C4-2B (cell line): ENCODE data around the gene PRKAG2.
"Not testable (repeated sequence)": the region's sequence is repeated elsewhere in the genome, so short reads cannot be mapped to it uniquely, and the experiment has no call there.

Experiments used
- H3K27ac ChIP-seq: fragments of 450-650 bp; 2 replicates; pipeline ENCODE4 v1.5.1; 2017
- ZFX ChIP-seq: fragments of 450-650 bp; IDR thresholded peaks from 2 replicates; pipeline ENCODE4 v1.6.1; 2017
- TF ChIP-seq, protein P1 (sequence below): fragments of 450-650 bp; conservative IDR thresholded peaks from 2 replicates; pipeline ENCODE4 v1.5.1; 2017; ENCODE audit warnings: mild to moderate bottlenecking

The PRKAG2 gene

GRCh38 chr7:151588982-151589381 lies 287.9 kb downstream of the PRKAG2 start:
- no peak for TF ChIP-seq ZFX
- TF ChIP-seq, protein P1, sequence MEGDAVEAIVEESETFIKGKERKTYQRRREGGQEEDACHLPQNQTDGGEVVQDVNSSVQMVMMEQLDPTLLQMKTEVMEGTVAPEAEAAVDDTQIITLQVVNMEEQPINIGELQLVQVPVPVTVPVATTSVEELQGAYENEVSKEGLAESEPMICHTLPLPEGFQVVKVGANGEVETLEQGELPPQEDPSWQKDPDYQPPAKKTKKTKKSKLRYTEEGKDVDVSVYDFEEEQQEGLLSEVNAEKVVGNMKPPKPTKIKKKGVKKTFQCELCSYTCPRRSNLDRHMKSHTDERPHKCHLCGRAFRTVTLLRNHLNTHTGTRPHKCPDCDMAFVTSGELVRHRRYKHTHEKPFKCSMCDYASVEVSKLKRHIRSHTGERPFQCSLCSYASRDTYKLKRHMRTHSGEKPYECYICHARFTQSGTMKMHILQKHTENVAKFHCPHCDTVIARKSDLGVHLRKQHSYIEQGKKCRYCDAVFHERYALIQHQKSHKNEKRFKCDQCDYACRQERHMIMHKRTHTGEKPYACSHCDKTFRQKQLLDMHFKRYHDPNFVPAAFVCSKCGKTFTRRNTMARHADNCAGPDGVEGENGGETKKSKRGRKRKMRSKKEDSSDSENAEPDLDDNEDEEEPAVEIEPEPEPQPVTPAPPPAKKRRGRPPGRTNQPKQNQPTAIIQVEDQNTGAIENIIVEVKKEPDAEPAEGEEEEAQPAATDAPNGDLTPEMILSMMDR, result no peak
- H3K27ac ChIP-seq, result no peak overlapping the region

DNA sequence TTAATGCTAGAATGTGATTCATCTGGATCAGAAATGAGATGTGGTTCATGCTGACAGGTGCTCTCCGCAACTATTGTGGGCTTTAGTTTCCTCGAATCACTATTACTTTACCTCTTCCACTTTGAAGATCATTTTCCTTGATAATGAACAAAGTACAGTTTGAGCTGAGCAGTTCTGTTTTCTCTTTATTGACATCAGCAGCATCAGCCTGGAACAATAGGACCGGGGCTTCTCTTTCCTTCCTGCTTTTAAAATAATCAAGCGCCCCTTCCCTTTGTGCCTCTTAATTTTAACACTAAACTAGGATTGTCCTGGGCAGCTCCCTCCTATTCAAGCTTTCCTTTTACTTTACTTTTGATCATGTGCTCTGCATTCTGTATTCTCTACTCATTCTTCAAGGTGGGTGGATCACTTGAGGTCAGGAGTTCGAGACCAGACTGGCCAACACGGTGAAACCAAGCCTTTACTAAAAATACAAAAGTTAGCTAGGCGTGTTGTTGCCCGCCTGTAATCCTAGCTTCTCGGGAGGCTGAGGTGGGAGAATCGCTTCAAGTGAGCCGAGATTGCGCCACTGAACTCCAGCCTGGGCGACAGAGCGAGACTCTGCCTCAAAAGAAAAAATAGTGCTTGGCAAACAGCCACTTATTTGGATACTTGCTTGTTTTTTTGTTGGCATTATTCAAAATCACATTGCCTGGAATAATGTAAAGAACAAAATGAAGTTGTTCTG lies 290.2 kb downstream of the PRKAG2 start:
- no peak overlapping the region for H3K27ac ChIP-seq
- no peak for TF ChIP-seq ZFX
- TF ChIP-seq, protein P1, result no peak

DNA sequence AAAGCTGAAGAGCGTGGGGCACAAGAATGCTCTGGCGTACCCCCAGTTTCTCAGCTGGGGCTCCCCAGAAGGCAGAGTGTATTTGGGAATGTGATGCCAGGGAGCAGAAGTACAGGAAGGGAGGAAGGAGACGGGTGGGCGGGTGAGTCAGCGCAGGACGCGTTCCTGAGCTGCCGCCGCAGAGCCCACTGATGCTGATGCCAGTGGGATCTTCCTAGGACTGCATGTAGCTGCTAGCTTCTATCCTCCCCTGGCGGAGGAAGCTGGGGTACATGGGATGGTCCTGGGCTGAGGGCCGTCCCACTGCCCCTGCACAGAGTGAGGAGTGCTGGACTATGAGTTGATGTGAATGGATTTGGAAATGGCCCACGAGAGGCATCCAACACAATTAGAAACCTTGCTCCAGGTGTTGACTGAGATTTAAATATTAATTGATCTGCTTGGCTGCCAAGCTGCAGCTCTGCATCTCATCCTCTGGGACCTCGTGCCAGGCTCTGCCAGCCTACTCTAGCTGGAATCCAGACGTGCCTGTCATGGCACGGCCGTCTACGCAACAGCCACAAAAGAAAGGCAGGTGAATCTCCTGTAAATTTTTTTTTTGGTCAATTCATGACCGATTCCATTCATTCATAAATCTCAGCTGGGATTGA lies 291.0 kb downstream of the PRKAG2 start:
- TF ChIP-seq, protein P1, result no peak
- TF ChIP-seq ZFX, result no peak

GRCh38 chr7:151581741-151582140 lies 295.2 kb downstream of the PRKAG2 start:
- no peak for TF ChIP-seq ZFX
- TF ChIP-seq, protein P1, result no peak
- no peak overlapping the region for H3K27ac ChIP-seq

More for the DNA sequence above, 291.0 kb downstream of the PRKAG2 start:
- H3K27ac ChIP-seq, result no peak overlapping the region

GRCh38 chr7:151579644-151580043 lies 297.3 kb downstream of the PRKAG2 start:
- no peak for TF ChIP-seq ZFX
- TF ChIP-seq, protein P1, result no peak

DNA sequence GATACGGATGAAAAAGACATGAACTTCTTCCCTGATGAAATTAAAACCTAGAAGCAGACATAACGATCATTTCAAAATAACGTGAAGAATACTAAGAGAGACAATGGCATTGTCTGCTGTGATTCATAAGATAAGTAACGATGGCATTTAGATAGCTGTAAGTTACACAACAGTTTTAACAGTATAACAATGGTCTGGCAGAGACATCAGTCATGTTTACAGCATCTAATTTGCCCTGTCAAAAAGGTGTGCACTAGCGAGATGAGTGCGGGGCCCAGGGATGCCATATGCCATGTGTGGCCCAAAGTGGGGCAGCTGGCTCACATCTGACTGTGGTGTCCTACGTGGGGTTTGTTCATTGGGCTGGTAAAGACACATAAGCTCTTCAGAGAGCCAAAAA lies 301.5 kb downstream of the PRKAG2 start:
- H3K27ac ChIP-seq, result no peak overlapping the region
- no peak for TF ChIP-seq ZFX
- TF ChIP-seq, protein P1, result no peak

More at GRCh38 chr7:151579644-151580043, 297.3 kb downstream of the PRKAG2 start:
- H3K27ac ChIP-seq, result no peak overlapping the region

DNA sequence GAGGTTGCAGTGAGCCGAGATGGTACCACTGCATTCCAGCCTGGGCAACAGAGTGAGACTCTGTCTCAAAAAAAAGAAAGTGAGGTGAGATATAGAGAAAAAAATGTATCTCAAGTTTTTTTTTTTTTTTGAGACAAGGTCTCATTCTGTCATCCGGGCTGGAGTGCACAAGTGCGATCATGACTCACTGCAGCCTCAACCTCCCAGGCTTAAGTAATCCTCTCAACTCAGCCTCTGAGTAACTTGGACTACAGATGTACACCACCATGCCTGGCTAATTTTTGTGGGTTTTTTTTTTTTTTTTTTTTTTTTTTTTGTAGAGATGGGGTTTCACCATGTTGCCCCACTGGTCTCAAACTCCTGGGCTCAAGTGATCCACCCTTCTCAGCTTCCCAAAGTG lies 303.9 kb downstream of the PRKAG2 start:
- not testable (repeated sequence) for H3K27ac ChIP-seq
